IMR-90 (cell line): ENCODE data around the gene CCSER2. TPM values are rescaled to one million over a fixed set of nuclear protein-coding genes. Genes with fewer than 3 reads are reported as not detected.

Experiments
- ATAC-seq: fragments of 200-7000 bp; cut with Tn5 transposase; 2 replicates; pipeline ENCODE4 v1.9.1; 2020; ENCODE audit warnings: low read depth, mild to moderate bottlenecking, moderate library complexity
- BruUV-seq: library from RNA; stranded (reverse); fragments of 400-500 nt; replicated peaks from 2 replicates; lab custom pipeline; 2021; lab: Mats Ljungman, UMichigan
- CTCF ChIA-PET: fragments of 300-600 bp; formaldehyde crosslinking; extraction: SDS; loops from one replicate; lab custom pipeline; 2021; ENCODE audit warnings: antibody characterized with exemption; lab: Yijun Ruan, JAX
- POLR2A ChIA-PET: fragments of 300-600 bp; sonication (Branson Sonifier 250); formaldehyde crosslinking; loops from one replicate; lab custom pipeline; 2022; ENCODE audit warnings: antibody characterized with exemption; ENCODE audit not compliant: unreplicated experiment; lab: Charles Lee
- DNase-seq: peaks from one replicate; pipeline ENCODE4 v3.0.0; 2013
- H2AFZ ChIP-seq: replicated peaks from 2 replicates; pipeline ENCODE3; 2013; ENCODE audit warnings: low read length, mild to moderate bottlenecking; ENCODE audit not compliant: poor library complexity
- H2AK5ac ChIP-seq: 2 replicates; pipeline ENCODE4 v1.6.1; 2013; ENCODE audit warnings: low read depth, low read length, inconsistent platforms
- H2AK9ac ChIP-seq: replicated peaks from 2 replicates; pipeline ENCODE3; 2013; ENCODE audit warnings: mild to moderate bottlenecking, low read depth, low read length, moderate library complexity; ENCODE audit not compliant: poor library complexity
- H2BK120ac ChIP-seq: 2 replicates; pipeline ENCODE4 v1.6.1; 2013; ENCODE audit warnings: low read depth, low read length, inconsistent platforms
- H2BK15ac ChIP-seq: 3 replicates; pipeline ENCODE4 v1.6.1; 2013; ENCODE audit warnings: low read depth, low read length, inconsistent platforms
- H2BK20ac ChIP-seq: 2 replicates; pipeline ENCODE4 v1.6.1; 2013; ENCODE audit warnings: low read depth, mild to moderate bottlenecking, inconsistent platforms, low read length, moderate library complexity
- H2BK5ac ChIP-seq: 2 replicates; pipeline ENCODE4 v1.6.1; 2013; ENCODE audit warnings: mild to moderate bottlenecking, low read depth, low read length, inconsistent platforms; ENCODE audit not compliant: poor library complexity, severe bottlenecking
- H3K14ac ChIP-seq: replicated peaks from 2 replicates; pipeline ENCODE4 v1.6.1; 2013; ENCODE audit warnings: low read depth, low read length, inconsistent platforms
- H3K18ac ChIP-seq: 2 replicates; pipeline ENCODE4 v1.6.1; 2013; ENCODE audit warnings: low read depth, low read length, control low read depth
- H3K23ac ChIP-seq: 2 replicates; pipeline ENCODE4 v1.6.1; 2013; ENCODE audit warnings: low read depth, low read length, inconsistent platforms
- H3K27ac ChIP-seq: 2 replicates; pipeline ENCODE4 v1.5.1; 2013; ENCODE audit warnings: mild to moderate bottlenecking, control low read depth, low read length; ENCODE audit not compliant: insufficient read depth
- H3K27me3 ChIP-seq: 2 replicates; pipeline ENCODE4 v1.6.1; 2013; ENCODE audit warnings: low read length; ENCODE audit not compliant: control insufficient read depth, insufficient read depth
- H3K36me3 ChIP-seq: 2 replicates; pipeline ENCODE4 v1.6.1; 2013; ENCODE audit warnings: low read length, mixed read lengths; ENCODE audit not compliant: control insufficient read depth, insufficient read depth
- H3K4ac ChIP-seq: 2 replicates; pipeline ENCODE4 v1.6.1; 2013; ENCODE audit warnings: low read depth, low read length, inconsistent platforms
- H3K4me1 ChIP-seq: 2 replicates; pipeline ENCODE4 v1.6.1; 2013; ENCODE audit warnings: low read length, mixed read lengths; ENCODE audit not compliant: control insufficient read depth, insufficient read depth
- H3K4me2 ChIP-seq: 2 replicates; pipeline ENCODE4 v1.6.1; 2013; ENCODE audit warnings: low read depth, mild to moderate bottlenecking, control low read depth, low read length, moderate library complexity
- H3K4me3 ChIP-seq: 2 replicates; pipeline ENCODE4 v1.5.1; 2013; ENCODE audit warnings: low read depth, mild to moderate bottlenecking, control low read depth, low read length, moderate library complexity; ENCODE audit not compliant: insufficient read depth
- H3K56ac ChIP-seq: 2 replicates; pipeline ENCODE4 v1.6.1; 2013; ENCODE audit warnings: low read length, inconsistent platforms; ENCODE audit not compliant: insufficient read depth; ENCODE audit errors: extremely low read depth
- H3K79me1 ChIP-seq, 2 experiments: 2 replicates each; pipeline ENCODE4 v1.6.1; 2013; ENCODE audit warnings: low read length in 2 of 2, inconsistent platforms in 1 of 2, low read depth in 1 of 2
- H3K9ac ChIP-seq: 2 replicates; pipeline ENCODE4 v1.6.1; 2013; ENCODE audit warnings: low read depth, low read length, control low read depth
- H3K9me1 ChIP-seq: 2 replicates; pipeline ENCODE4 v1.6.1; 2013; ENCODE audit warnings: low read length, inconsistent platforms; ENCODE audit not compliant: insufficient read depth
- H3K9me3 ChIP-seq: 2 replicates; pipeline ENCODE4 v1.6.1; 2013; ENCODE audit warnings: low read length; ENCODE audit not compliant: control insufficient read depth, insufficient read depth
- H4K20me1 ChIP-seq: 2 replicates; pipeline ENCODE4 v1.6.1; 2013; ENCODE audit warnings: low read length, inconsistent platforms; ENCODE audit not compliant: insufficient read depth
- H4K5ac ChIP-seq: 2 replicates; pipeline ENCODE4 v1.6.1; 2013; ENCODE audit warnings: mild to moderate bottlenecking, low read depth, low read length, control low read depth
- H4K8ac ChIP-seq, 2 experiments: 2 replicates each; pipeline ENCODE4 v1.6.1; 2013; ENCODE audit warnings: low read depth in 2 of 2, low read length in 2 of 2, control low read depth in 1 of 2, inconsistent platforms in 1 of 2
- H4K91ac ChIP-seq: 2 replicates; pipeline ENCODE4 v1.6.1; 2013; ENCODE audit warnings: low read depth, low read length, inconsistent platforms; ENCODE audit not compliant: insufficient read depth
- MAZ ChIP-seq: IDR thresholded peaks from 2 replicates; pipeline ENCODE4 v1.6.1; 2012; ENCODE audit warnings: low read depth, mild to moderate bottlenecking, low read length, improper control_type of control experiment, moderate library complexity, borderline replicate concordance
- MXI1 ChIP-seq: IDR thresholded peaks from 2 replicates; pipeline ENCODE4 v1.6.1; 2012; ENCODE audit warnings: low read depth, mild to moderate bottlenecking, low read length, moderate library complexity, borderline replicate concordance
- RFX5 ChIP-seq: IDR thresholded peaks from 2 replicates; pipeline ENCODE4 v1.8.0; 2012; ENCODE audit warnings: low read depth, mild to moderate bottlenecking, low read length, moderate library complexity
- WGBS, 2 experiments: methylation state at CpG; one replicate each; pipeline versions ENCODE4 v1.1.5 to v1.1.7; 2013; ENCODE audit warnings: missing lambda C conversion rate in 2 of 2; ENCODE audit not compliant: insufficient read length in 1 of 2; ENCODE audit errors: extremely low coverage in 2 of 2; 5-methylcytosine and 5-hydroxymethylcytosine counted together
- dilution Hi-C: fragments of 300-500 bp; cut with HindIII; formaldehyde crosslinking; loops from one replicate; pipeline ENCODE4 v1.14.3; 2018; ENCODE audit warnings: low sequenced_read_pairs; ENCODE audit not compliant: unreplicated experiment
- in situ Hi-C: fragments of 300-500 bp; cut with MboI; formaldehyde crosslinking; loops from 3 replicates; pipeline ENCODE4 v1.14.3; 2019; ENCODE audit warnings: low sequenced_read_pairs, inconsistent platforms, mixed read lengths
- intact Hi-C: fragments of 100-400 bp; cut with micrococcal nuclease; formaldehyde crosslinking; loops from 2 replicates; pipeline ENCODE4 v1.10.0; 2022
- polyA plus RNA-seq, 3 experiments: library from polyadenylated mRNA; depleted of rRNA; stranded (reverse); fragments of >200 nt; gene quantifications; 2 replicates each; pipeline ENCODE4 v1.2.3, GENCODE V29; 2012; ENCODE audit warnings: low replicate concordance in 1 of 3
- total RNA-seq: library from RNA; depleted of rRNA; stranded (reverse); fragments of >200 nt; gene quantifications from 2 replicates; pipeline ENCODE4 v1.2.3, GENCODE V29; 2012

Gene CCSER2
- total and polyA plus RNA-seq, 2 of the 4 experiments (the other 2 are of a cell fraction) = 20.4 to 31.7 TPM

- intact Hi-C loops = no loop called here
- no peaks in the 10 kb centered on the region for H3K9me3 ChIP-seq
- H3K36me3 ChIP-seq = no peaks in the 10 kb centered on the region
- no peak overlapping the region for H2AK9ac ChIP-seq
- no peak overlapping the region for H3K9ac ChIP-seq
- BruUV-seq = no TSS peak
- no peak overlapping the region for H3K4ac ChIP-seq
- WGBS, 2 experiments = no CpG with 5 or more reads among the region's 4 CpGs
- no peak overlapping the region for H4K5ac ChIP-seq
- TF ChIP-seq RFX5 (no peak), MXI1 (no peak), MAZ (no peak)
- ATAC-seq (no peak), DNase-seq (no peak)
- in situ Hi-C loops = loop anchor here (10.0 kb wide), 1 partner anchor 101 kb away; no protein-coding TSS in a partner anchor
- no peaks in the 10 kb centered on the region for H3K27me3 ChIP-seq
- H3K4me3 ChIP-seq = no peak overlapping the region
- no peak overlapping the region for H3K4me2 ChIP-seq
- H3K9me1 ChIP-seq = peaks cover 5% of the 10 kb centered on the region; the same call in 1 of the 2 replicates
- H4K8ac ChIP-seq = no peak overlapping the region
- no peak overlapping the region for H3K56ac ChIP-seq
- H2BK120ac ChIP-seq = no peak overlapping the region
- CTCF ChIA-PET = interaction anchor here (1.0 kb wide), 1 partner anchor 171 kb away, joined by 3 read pairs; no protein-coding TSS in a partner anchor
- H3K18ac ChIP-seq = no peak overlapping the region
- H3K27ac ChIP-seq = no peak overlapping the region
- dilution Hi-C loops = no loop called here
- H2BK20ac ChIP-seq = no peak overlapping the region
- no peak overlapping the region for H2AK5ac ChIP-seq
- no peak overlapping the region for H4K91ac ChIP-seq
- POLR2A ChIA-PET = no interaction called here
- H2BK5ac ChIP-seq = no peak overlapping the region
- no peak overlapping the region for H3K23ac ChIP-seq
- peaks cover 28% of the 10 kb centered on the region; the same call in 1 of the 2 replicates for H4K20me1 ChIP-seq
- peaks cover 22 to 45% of the 10 kb centered on the region in 2 experiments for H3K79me1 ChIP-seq
- no peak overlapping the region for H2AFZ ChIP-seq
- no peak overlapping the region for H3K14ac ChIP-seq
- H2BK15ac ChIP-seq = no peak overlapping the region
- peaks cover 4% of the 10 kb centered on the region; the same call in 1 of the 2 replicates for H3K4me1 ChIP-seq
Observed at GRCh38 chr10:84366041-84366440, 37.7 kb downstream of the CCSER2 start.
